ENCODE measurements around the gene C9orf72. TPM values are rescaled to one million over a fixed set of nuclear protein-coding genes. Genes with fewer than 3 reads are reported as not detected.

C9orf72 gene
- polyA plus RNA-seq, 1 donor (not counting 4 experiments of a cell fraction or from before 2014, with no cell fraction given) = 7.7 TPM

DNA sequence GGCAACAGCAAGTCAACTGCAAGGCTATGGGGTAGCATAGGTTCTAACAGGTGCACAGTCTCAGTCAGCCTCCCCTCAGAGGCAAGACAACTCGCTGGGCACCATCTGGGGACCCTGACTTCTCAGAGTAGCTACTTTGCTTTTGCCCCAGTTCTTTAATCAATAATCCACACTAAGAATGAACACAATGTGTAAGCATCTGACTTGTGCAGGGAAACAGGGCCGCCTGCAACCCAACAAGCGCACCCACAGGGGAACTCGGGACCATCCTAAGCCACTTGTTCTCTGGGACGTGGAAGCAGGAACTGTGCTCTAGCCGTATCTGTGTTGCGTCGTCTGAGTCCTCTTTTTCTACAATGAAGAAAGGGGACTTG, 45.6 kb downstream of the C9orf72 start:
- dilution Hi-C loops (cut with MboI; ENCODE audit: extremely low pct_ligation_motif_present, low sequenced_read_pairs) = loop anchor here (25.0 kb wide), 1 partner anchor 190 kb away; no protein-coding TSS in a partner anchor
- Histone ChIP-seq H3K9me3 (ENCODE audit: control insufficient read depth, low read depth, low read length) (no peaks in the 10 kb centered on the region), H3K36me3 (ENCODE audit: control insufficient read depth in 2 of 2, extremely low read depth in 1 of 2, insufficient read depth in 2 of 2, low read length in 2 of 2) (no peaks in the 10 kb centered on the region), H3K4me1 (ENCODE audit: control insufficient read depth, extremely low read depth, insufficient read depth, low read length) (peaks cover 63% of the 10 kb centered on the region), H3K4me3 (ENCODE audit: control insufficient read depth in 2 of 3, extremely low read depth in 1 of 3, insufficient read depth in 2 of 3, low read depth in 1 of 3, low read length in 3 of 3) (peak overlapping the region; percentile 65 to 85 (median 85)), H3K9ac (ENCODE audit: control insufficient read depth, extremely low read depth, insufficient read depth, low read length) (peak overlapping the region; percentile 95), H2AFZ (ENCODE audit: control insufficient read depth, low read length) (no peak overlapping the region), H3K4me2 (ENCODE audit: control insufficient read depth, extremely low read depth, insufficient read depth, low read depth, low read length) (peak overlapping the region; percentile 93), H3K27me3 (ENCODE audit: control insufficient read depth, extremely low read depth, insufficient read depth, low read length) (no peaks in the 10 kb centered on the region), H3K79me2 (ENCODE audit: control insufficient read depth, insufficient read depth, low read length) (peaks cover 66% of the 10 kb centered on the region), H4K20me1 (ENCODE audit: control insufficient read depth, extremely low read depth, insufficient read depth, low read length) (no peaks in the 10 kb centered on the region), H3K27ac (ENCODE audit: control insufficient read depth, insufficient read depth, low read length) (peak overlapping the region; percentile 97), H3K9me1 (ENCODE audit: control insufficient read depth, extremely low read depth, insufficient read depth, low read length) (no peaks in the 10 kb centered on the region)
- TF ChIP-seq, protein P1, sequence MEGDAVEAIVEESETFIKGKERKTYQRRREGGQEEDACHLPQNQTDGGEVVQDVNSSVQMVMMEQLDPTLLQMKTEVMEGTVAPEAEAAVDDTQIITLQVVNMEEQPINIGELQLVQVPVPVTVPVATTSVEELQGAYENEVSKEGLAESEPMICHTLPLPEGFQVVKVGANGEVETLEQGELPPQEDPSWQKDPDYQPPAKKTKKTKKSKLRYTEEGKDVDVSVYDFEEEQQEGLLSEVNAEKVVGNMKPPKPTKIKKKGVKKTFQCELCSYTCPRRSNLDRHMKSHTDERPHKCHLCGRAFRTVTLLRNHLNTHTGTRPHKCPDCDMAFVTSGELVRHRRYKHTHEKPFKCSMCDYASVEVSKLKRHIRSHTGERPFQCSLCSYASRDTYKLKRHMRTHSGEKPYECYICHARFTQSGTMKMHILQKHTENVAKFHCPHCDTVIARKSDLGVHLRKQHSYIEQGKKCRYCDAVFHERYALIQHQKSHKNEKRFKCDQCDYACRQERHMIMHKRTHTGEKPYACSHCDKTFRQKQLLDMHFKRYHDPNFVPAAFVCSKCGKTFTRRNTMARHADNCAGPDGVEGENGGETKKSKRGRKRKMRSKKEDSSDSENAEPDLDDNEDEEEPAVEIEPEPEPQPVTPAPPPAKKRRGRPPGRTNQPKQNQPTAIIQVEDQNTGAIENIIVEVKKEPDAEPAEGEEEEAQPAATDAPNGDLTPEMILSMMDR (optimal IDR thresholded peaks at IDR 0.05 in 1 of 3, IDR thresholded peaks at IDR 0.05 in 1 of 3, conservative IDR thresholded peaks at IDR 0.05 in 1 of 3; ENCODE audit: extremely low read depth in 1 of 3, insufficient read depth in 2 of 3, low read length in 3 of 3) = no peak
- no peak for TF ChIP-seq EZH2 (IDR thresholded peaks at IDR 0.05; ENCODE audit: low read length)
- FAIRE-seq (no peak), DNase-seq (ENCODE audit: low read depth, low spot score) (no peak)

DNA sequence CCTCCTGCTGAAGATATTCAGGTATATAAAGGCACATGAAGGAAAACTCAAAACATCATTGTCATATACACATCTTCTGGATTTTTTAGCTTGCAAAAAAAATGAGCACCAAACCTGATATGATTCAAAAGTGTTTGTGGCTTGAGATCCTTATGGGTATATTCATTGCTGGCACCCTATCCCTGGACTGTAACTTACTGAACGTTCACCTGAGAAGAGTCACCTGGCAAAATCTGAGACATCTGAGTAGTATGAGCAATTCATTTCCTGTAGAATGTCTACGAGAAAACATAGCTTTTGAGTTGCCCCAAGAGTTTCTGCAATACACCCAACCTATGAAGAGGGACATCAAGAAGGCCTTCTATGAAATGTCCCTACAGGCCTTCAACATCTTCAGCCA, 49.0 kb downstream of the C9orf72 start, which contains the start of gene IFNK:
TSS of gene IFNK (plus strand) at position 55 of the 400 bp plus-strand sequence. CDS start at position 102, 47 bp downstream.
- H3K9ac ChIP-seq (ENCODE audit: control insufficient read depth, extremely low read depth, insufficient read depth, low read length) = peak within 1 kb of the TSS; percentile 63
- dilution Hi-C loops (cut with MboI; ENCODE audit: extremely low pct_ligation_motif_present, low sequenced_read_pairs) = no loop called here

More for the DNA sequence above, 49.0 kb downstream of the C9orf72 start, which contains the start of gene IFNK:
- TF ChIP-seq, protein P1 (optimal IDR thresholded peaks at IDR 0.05 in 1 of 3, IDR thresholded peaks at IDR 0.05 in 1 of 3, conservative IDR thresholded peaks at IDR 0.05 in 1 of 3; ENCODE audit: extremely low read depth in 1 of 3, insufficient read depth in 2 of 3, low read length in 3 of 3) = no peak
- TF ChIP-seq EZH2 (IDR thresholded peaks at IDR 0.05; ENCODE audit: low read length) = no peak
- peak within 1 kb of the TSS; percentile 50 for H3K27ac ChIP-seq (ENCODE audit: control insufficient read depth, insufficient read depth, low read length)
- H3K4me2 ChIP-seq (ENCODE audit: control insufficient read depth, extremely low read depth, insufficient read depth, low read depth, low read length) = peak within 1 kb of the TSS; percentile 93
- H3K79me2 ChIP-seq (ENCODE audit: control insufficient read depth, insufficient read depth, low read length) = peaks cover 74% of the 10 kb centered on the region
- H2AFZ ChIP-seq (ENCODE audit: control insufficient read depth, low read length) = no peak within 1 kb of the TSS
- H3K27me3 ChIP-seq (ENCODE audit: control insufficient read depth, extremely low read depth, insufficient read depth, low read length) = no peaks in the 10 kb centered on the region
- no peaks in the 10 kb centered on the region for H4K20me1 ChIP-seq (ENCODE audit: control insufficient read depth, extremely low read depth, insufficient read depth, low read length)
- FAIRE-seq (peak; percentile 96), DNase-seq (ENCODE audit: low read depth, low spot score) (no peak)
- H3K4me1 ChIP-seq (ENCODE audit: control insufficient read depth, extremely low read depth, insufficient read depth, low read length) = peaks cover 67% of the 10 kb centered on the region
- H3K9me1 ChIP-seq (ENCODE audit: control insufficient read depth, extremely low read depth, insufficient read depth, low read length) = no peaks in the 10 kb centered on the region
- H3K36me3 ChIP-seq (ENCODE audit: control insufficient read depth in 2 of 2, extremely low read depth in 1 of 2, insufficient read depth in 2 of 2, low read length in 2 of 2) = no peaks in the 10 kb centered on the region
- peak within 1 kb of the TSS; percentile 59 to 85 (median 65) for H3K4me3 ChIP-seq (ENCODE audit: control insufficient read depth in 2 of 3, extremely low read depth in 1 of 3, insufficient read depth in 2 of 3, low read depth in 1 of 3, low read length in 3 of 3)
- no peaks in the 10 kb centered on the region for H3K9me3 ChIP-seq (ENCODE audit: control insufficient read depth, low read depth, low read length)
